Measurements from ENCODE around the gene CD6. TPM values are rescaled to one million over a fixed set of nuclear protein-coding genes. Genes with fewer than 3 reads are reported as not detected.

CD6 gene
- total RNA-seq, 1 experiment from 2014 or later, result not detected

DNA sequence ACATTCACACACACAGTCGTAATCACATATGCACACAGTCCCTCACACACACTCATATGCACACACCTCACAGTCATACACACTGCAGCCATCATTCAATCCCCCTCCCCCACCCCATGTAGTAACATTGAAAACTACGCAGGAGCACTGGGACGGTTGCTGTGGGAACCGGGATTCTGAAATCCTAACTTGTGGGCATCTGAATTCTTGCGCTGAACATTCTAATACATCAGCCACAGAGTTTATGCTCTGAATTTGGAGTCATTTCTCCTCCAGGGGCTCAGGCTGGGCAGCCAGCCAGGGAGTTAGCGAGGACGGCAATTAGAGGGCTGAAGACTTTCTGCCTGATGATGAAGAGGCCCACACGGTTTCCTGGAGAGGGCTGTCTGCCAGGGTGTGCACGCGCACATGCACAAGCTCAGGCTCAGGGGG is 32.7 kb downstream of the CD6 start:
- Histone ChIP-seq H2BK20ac (ENCODE audit: low read depth, low read length, poor library complexity, severe bottlenecking) (no peak overlapping the region), H3K9ac (ENCODE audit: extremely low read depth, insufficient read length, low read length) (no peak overlapping the region), H3K9me3 (ENCODE audit: control insufficient read depth, low read depth, low read length) (no peaks in the 10 kb centered on the region), H2BK120ac (ENCODE audit: low read depth, low read length, poor library complexity, severe bottlenecking) (no peak overlapping the region), H3K27me3 (ENCODE audit: insufficient read depth, low read length) (peaks cover 30% of the 10 kb centered on the region; the same call in 1 of the 2 replicates), H3K27ac (ENCODE audit: insufficient read length, low read depth, low read length) (no peak overlapping the region), H3K18ac (ENCODE audit: insufficient read length, low read depth, low read length) (no peak overlapping the region), H2AFZ (ENCODE audit: low read length) (no peak overlapping the region), H3K79me1 (ENCODE audit: insufficient read depth, low read depth, low read length, poor library complexity, severe bottlenecking) (no peaks in the 10 kb centered on the region), H4K20me1 (ENCODE audit: control insufficient read depth, insufficient read depth, insufficient read length) (peaks cover 2% of the 10 kb centered on the region), H3K79me2 (ENCODE audit: insufficient read depth, low read length) (no peaks in the 10 kb centered on the region), H3K56ac (ENCODE audit: insufficient read length, low read depth, low read length) (no peak overlapping the region), H3K4ac (ENCODE audit: low read depth, low read length) (no peak overlapping the region), H2BK15ac (ENCODE audit: low read depth, low read length) (no peak overlapping the region), H3K4me2 (ENCODE audit: insufficient read depth, insufficient read length, low read length) (no peak overlapping the region), H3T11ph (ENCODE audit: low read length) (no peak overlapping the region), H2AK5ac (ENCODE audit: insufficient read length, low read length) (no peak overlapping the region), H4K8ac (replicated peaks; ENCODE audit: insufficient read length, low read depth, low read length) (no peak overlapping the region), H4K91ac (ENCODE audit: insufficient read length, low read depth, low read length) (no peak overlapping the region), H3K14ac (ENCODE audit: insufficient read depth, low read length) (no peak overlapping the region), H4K5ac (ENCODE audit: insufficient read length, low read depth, low read length) (no peak overlapping the region), H3K4me1 (ENCODE audit: insufficient read depth, low read length) (no peaks in the 10 kb centered on the region), H2BK12ac (ENCODE audit: insufficient read length, low read depth, low read length) (no peak overlapping the region), H3K23ac (ENCODE audit: insufficient read length, low read depth, low read length) (no peak overlapping the region), H2BK5ac (ENCODE audit: insufficient read length, low read length) (no peak overlapping the region), H3K23me2 (ENCODE audit: insufficient read length, low read depth, low read length, poor library complexity, severe bottlenecking) (peaks cover 9% of the 10 kb centered on the region)
- Mint-ChIP-seq H3K4me1 (peaks cover 16 to 32% of the 10 kb centered on the region in 2 experiments), H3K9me3 (no peaks in the 10 kb centered on the region), H3K27me3 (ENCODE audit: low read depth) (peaks cover 90% of the 10 kb centered on the region), H3K27ac (no peak overlapping the region), H3K36me3 (ENCODE audit: insufficient read depth in 1 of 3, low read depth in 3 of 3) (no peaks in the 10 kb centered on the region), H3K4me3 (no peak overlapping the region)
- no peak for DNase-seq
- TF ChIP-seq, protein P1, sequence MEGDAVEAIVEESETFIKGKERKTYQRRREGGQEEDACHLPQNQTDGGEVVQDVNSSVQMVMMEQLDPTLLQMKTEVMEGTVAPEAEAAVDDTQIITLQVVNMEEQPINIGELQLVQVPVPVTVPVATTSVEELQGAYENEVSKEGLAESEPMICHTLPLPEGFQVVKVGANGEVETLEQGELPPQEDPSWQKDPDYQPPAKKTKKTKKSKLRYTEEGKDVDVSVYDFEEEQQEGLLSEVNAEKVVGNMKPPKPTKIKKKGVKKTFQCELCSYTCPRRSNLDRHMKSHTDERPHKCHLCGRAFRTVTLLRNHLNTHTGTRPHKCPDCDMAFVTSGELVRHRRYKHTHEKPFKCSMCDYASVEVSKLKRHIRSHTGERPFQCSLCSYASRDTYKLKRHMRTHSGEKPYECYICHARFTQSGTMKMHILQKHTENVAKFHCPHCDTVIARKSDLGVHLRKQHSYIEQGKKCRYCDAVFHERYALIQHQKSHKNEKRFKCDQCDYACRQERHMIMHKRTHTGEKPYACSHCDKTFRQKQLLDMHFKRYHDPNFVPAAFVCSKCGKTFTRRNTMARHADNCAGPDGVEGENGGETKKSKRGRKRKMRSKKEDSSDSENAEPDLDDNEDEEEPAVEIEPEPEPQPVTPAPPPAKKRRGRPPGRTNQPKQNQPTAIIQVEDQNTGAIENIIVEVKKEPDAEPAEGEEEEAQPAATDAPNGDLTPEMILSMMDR (conservative IDR thresholded peaks at IDR 0.05), result no peak
- WGBS (ENCODE audit: extremely low coverage, insufficient read length, low lambda C conversion rate), result no CpG with 5 or more reads among the region's 10 CpGs

Measured in H9 (cell line).